SKM-1 treated with dmso at 0.1 percent for 144 hours (cell line): ENCODE data around the gene ZDHHC18.

Experiments used
- DNase-seq: peaks from one replicate; lab custom pipeline; 2025; ENCODE audit not compliant: unreplicated experiment; lab: John Stamatoyannopoulos, UW

ZDHHC18 gene, protein sequence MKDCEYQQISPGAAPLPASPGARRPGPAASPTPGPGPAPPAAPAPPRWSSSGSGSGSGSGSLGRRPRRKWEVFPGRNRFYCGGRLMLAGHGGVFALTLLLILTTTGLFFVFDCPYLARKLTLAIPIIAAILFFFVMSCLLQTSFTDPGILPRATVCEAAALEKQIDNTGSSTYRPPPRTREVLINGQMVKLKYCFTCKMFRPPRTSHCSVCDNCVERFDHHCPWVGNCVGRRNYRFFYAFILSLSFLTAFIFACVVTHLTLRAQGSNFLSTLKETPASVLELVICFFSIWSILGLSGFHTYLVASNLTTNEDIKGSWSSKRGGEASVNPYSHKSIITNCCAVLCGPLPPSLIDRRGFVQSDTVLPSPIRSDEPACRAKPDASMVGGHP

GRCh38 chr1:26826261-26827105 lies at the start of gene ZDHHC18:
ZDHHC18 (plus strand) TSS chr1:26826688; CDS start chr1:26826805, 117 bp downstream.
- DNase-seq, result peak; percentile 65

- DNase-seq, result peak; percentile 62
Observed at GRCh38 chr1:26779098-26779668, 47.3 kb upstream of the ZDHHC18 start.

- no peak for DNase-seq
Observed at GRCh38 chr1:26780344-26780957, 46.0 kb upstream of the ZDHHC18 start.

GRCh38 chr1:26781206-26781825 lies 45.2 kb upstream of the ZDHHC18 start:
- DNase-seq, result no peak

- DNase-seq, result no peak
Observed at GRCh38 chr1:26782521-26783212, 43.8 kb upstream of the ZDHHC18 start.

DNA sequence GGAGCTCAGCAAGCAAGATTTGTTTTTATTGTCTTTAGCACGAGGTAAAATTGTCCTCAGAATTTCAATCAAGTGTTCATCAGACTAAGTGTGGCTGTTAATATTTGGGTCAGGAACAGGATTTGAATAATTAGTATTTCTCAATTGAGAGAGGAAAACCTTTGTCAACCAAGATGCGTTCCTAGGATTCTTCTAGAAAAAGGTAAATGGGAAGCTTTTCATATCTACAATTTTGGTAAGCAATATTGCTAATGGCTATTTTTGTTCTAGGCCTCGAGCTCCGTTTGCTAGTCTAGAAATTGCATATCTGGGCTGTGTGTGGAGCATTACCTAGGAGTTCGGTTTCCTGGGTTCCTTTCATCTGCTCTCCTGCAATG lies 42.9 kb upstream of the ZDHHC18 start:
- DNase-seq, result no peak

DNA sequence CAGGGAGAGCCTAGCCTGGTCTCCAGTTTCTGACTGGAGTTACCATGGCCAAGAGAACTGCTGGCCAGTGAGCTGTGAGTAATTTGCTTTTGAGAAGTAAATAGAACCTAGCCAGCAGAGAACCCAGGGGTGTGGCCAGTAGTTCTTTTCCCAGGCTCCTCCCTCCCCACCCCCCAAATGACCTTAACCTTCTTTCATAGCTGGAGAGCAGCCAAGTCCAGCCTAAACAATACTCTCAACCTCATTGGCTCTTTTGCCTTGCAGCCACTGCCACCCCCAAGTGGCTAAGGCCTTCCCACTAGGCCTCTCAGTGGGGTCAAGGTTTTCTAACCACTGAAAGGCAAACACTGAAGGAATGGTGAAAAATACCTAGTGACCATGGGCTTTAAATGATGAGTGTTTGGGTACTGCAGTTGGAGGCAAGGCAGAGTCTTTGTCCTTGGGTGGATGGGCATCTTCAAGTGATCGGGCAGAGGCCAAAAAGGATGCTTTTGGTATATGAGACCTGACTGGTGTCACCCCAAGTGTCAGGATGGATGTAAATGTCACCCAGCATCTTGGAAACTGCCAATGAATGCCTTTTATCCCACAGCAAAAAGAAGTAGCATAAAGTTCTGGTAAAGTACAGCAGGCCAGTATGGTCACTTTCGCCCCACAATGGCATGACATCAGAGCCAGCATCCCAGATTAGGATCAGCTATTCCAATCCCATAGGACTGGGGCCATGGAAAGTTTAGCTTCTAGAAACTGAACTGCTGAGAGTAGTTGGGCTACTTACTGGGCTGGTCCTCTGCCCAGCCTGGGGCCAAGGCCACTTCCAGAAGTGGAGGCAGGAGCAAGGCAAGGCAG lies 42.2 kb upstream of the ZDHHC18 start:
- DNase-seq, result peak; percentile 35

DNA sequence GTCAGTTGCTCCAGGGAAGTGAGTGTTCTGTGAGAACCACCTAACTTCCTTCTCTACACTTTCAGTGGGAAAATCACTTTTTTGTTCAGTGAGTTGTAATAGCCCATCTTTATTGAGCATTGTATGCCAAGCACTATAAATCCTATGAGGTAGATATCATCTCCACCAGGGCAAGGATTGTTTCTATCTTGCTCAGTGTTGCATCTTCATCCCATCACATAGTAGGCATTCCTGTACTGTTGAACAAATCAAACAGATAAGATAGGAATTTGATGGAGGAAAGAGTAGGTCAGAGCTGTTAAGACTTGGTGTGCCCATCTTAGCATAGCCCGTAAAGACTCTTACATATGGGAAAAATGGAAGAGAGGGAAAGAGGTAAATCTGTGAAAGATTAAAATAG lies 41.6 kb upstream of the ZDHHC18 start:
- DNase-seq, result no peak

DNA sequence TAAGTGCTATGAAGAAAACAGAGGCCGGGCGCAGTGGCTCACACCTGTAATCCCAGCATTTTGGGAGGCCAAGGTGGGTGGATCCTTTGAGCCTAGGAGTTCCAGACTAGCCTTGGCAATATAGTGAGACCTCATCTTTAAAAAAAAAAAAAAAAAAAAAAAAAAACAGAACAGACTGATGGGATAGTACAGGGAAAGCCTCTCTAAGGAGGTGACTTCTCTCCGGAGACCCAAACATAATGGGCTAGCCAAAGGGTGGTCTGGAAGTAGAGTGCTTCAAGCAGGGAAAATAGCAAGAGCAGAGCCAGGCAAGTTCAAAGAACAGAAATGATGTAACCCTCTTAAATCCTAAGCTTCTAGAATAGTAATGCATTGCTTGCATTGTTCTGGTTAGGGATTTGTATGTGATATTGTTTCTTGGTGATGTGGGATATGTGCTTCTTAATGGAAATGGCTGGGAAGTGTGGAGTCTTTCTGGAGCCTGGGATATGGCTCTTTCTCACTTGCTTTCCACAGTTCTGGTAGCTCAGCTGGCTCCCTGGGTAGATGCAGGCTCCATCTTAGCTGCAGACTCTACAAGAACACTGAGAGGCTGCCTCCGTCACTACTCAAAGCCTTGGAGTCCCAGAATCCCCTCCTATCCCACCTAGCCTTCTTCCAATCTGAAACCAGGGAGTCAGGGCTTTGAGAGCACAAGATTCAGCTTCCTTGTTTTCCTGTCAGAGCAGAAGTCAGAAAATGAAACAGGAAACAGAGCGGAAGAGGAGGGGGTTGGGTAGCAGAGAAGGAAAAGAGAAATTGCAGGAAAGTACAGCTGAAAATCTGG lies 40.7 kb upstream of the ZDHHC18 start:
- DNase-seq, result peak; percentile 78

- DNase-seq, result peak; percentile 78
Observed at GRCh38 chr1:26786437-26787380, 39.8 kb upstream of the ZDHHC18 start.

GRCh38 chr1:26787381-26787705 lies 39.1 kb upstream of the ZDHHC18 start:
- no peak for DNase-seq

DNA sequence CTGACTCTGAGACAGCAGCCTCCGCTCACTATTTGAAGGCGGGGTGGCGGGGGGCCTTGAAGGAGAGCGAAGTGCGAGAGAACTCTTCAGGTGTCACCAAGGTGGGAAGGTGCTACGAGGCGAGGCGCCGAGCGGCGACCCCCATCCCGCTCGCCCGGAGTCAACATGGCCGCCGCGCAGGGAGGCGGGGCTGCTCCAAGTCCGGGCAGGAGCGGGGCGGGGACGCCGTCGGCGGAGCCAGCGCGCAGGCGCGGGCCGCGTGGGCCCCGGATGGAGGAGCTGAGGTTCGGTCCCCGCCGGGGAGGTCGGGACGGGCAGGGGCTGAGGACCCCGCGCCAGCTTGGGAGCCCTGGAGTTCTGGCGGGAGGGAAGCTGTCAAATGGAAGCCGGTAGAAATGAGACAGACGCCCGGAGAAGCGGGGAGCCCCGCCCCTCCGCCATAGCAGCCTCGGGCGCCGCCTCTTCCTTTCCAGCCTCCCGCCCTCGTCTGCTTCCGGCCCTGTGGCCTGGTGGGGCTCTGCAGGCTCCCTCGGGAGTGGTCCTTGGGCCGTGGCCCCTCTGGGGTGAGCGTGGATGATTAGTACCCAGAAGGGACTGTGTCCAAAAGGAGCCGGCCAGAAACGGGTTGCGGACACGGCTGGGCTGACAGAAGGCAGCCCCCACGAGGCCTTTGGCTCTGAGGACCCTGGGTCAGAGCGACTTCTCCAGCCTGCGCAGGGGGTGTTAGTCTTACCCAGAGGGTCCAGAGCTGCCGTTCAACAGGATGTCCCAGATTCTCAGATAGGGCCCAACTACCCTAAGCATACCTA lies 38.6 kb upstream of the ZDHHC18 start, which contains the start of gene PIGV:
PIGV (plus strand) TSS at position 245 of the 809 bp plus-strand sequence. CDS start 2,866 bp downstream, outside the sequence.
- peak; percentile 67 for DNase-seq

- no peak for DNase-seq
Observed at GRCh38 chr1:26788515-26788785, 38.0 kb upstream of the ZDHHC18 start.

DNA sequence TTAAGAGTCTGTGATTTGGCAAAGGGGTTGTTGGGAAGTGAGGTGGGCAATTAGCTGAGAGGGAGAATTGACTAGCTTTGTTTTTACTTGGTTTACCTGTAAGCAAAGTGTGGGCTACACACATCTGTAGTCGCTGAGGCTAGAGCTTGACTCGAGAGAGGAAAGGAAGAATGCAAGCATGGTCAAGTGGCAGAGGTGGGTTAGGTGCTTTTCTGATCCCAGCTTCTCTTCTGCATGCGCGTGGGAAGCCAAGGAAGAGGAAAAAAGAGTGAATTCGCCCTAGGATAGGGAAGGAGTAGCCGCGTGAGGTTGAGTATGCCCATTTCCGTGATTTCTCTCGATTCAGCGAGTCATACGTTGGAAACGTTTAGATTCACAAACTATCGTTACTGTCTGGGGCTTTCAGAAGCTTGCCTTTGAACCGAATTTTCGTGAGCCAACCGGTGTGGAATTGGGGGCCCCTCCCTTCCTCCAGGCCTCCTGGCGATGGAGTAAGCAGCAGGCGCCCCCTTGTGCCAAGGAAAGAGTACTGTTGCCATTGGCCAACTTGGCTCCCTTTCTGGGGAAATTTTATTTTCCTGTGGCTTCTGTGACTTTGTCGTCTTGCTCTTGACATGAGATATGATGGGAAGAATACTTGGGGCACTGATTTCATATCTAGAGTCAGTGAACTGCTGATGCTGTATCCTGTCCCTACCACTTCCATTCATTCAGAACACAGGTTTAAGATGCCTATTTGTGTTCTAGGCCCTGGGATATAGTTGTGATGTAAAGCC lies 37.5 kb upstream of the ZDHHC18 start:
- peak; percentile 77 for DNase-seq

DNA sequence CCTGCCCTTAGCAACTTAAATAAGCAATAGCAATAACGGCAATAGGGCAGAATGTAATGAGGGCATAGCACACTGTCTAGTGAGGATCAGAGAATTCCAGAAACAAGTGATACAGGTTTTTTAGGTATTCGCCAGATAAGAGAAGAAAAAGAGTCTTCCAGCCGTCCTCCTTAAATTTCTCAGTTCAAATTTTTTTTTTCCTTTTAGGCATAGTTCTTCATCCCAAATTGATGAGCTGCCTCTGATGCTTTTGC lies 36.9 kb upstream of the ZDHHC18 start:
- DNase-seq, result no peak

DNA sequence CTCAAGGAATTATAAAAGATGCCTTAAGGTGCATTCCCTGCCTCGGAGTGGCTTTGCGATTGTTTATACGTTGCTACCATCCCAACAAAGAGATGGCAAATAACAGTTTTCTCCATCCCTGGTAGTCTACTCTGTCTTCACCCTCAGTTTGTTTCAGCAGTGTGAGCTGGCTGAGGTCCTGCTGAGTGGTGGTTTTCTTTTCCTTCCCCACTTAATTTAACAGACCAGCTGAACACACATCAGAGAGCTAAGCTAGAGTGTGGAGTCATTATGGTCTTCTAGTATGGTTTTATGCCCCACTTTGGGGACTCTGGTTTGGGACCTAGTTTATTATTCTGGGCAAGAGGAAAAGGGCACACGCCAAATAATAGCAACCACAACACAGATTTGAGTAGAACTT lies 36.6 kb upstream of the ZDHHC18 start:
- no peak for DNase-seq
